Activated T-cell treated with anti-CD3 and anti-CD28 coated beads, Interleukin-2, amount 50 U/mL, for 1 hour (primary cell): ENCODE results near the gene S100P.
A peak's percentile ranks its signal among the peaks of the same experiment; 100 is the strongest.
"Not testable (repeated sequence)": the region's sequence is repeated elsewhere in the genome, so short reads cannot be mapped to it uniquely, and the experiment has no call there.

Experiments
- DNase-seq: peaks from one replicate; pipeline ENCODE4 v3.0.0-alpha.2; 2020

Gene S100P

GRCh38 chr4:6699903-6700302 is 6.2 kb downstream of the S100P start:
- DNase-seq = no peak

DNA sequence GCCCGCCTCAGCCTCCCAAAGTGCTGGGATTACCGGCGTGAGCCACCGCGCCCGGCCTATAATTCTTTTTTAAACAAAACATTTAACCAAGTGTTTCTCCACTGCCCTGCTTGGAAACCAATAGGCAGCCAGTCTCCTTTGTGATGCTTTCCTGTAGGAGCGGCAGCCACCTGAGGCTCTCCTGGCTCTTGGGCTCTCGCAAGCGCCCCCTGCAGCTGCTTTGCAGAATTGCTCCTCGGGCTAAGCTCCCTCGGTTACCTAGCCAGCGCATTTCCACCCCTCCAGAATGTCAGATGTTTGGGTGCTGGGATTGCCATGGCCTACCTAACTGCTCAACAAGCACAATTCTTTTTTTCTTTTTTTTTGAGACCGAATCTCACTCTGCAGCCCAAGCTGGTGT is 7.7 kb downstream of the S100P start:
- peak; percentile 49 for DNase-seq

DNA sequence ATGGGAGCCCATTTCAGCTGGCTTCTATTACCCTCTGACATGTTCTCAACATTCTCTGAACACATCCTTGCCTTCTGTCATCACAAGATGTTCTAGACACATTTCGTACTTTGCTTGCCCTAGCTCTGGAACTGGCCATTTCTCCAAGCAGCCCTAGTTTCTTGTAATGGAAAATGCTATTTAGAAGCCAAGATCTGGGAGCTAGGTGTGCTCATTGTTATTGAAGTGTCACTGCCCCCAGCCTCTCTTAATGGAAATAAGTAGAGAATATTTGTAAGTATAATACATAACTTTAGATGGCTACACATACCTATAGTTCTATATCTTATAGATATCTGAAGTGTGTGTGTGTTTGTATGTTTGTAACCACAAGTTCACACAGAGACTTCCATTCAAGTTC is 9.1 kb downstream of the S100P start:
- no peak for DNase-seq

GRCh38 chr4:6703786-6704185 is 10.1 kb downstream of the S100P start:
- no peak for DNase-seq

GRCh38 chr4:6705646-6706045 is 12.0 kb downstream of the S100P start:
- DNase-seq = no peak

GRCh38 chr4:6706173-6706572 is 12.5 kb downstream of the S100P start:
- no peak for DNase-seq

- DNase-seq = peak; percentile 95
Measured at GRCh38 chr4:6709230-6710114, 15.8 kb downstream of the S100P start, which contains the start of gene MRFAP1L1. TSS of gene MRFAP1L1 (minus strand) at chr4:6709865. CDS start at chr4:6709629, 236 bp downstream.

GRCh38 chr4:6710282-6710681 is 16.6 kb downstream of the S100P start:
- DNase-seq = no peak

DNA sequence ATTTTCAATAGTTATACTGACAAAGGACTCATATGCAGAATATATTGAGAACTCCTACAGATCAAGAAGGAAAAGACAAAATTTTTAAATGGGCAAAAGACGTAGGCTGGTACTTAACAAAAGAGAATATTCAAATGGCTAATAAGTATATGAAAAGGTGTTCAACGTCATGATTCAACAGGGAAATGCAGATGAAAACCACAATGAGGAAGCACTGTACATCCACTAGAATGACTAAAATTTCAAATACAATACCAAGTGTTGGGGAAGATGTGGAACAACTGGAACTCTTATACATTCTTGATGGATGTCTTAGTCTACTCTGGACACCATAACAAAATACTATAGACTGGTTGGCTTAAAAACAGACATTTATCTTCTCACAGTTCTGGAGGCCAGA is 17.3 kb downstream of the S100P start:
- DNase-seq = no peak

DNA sequence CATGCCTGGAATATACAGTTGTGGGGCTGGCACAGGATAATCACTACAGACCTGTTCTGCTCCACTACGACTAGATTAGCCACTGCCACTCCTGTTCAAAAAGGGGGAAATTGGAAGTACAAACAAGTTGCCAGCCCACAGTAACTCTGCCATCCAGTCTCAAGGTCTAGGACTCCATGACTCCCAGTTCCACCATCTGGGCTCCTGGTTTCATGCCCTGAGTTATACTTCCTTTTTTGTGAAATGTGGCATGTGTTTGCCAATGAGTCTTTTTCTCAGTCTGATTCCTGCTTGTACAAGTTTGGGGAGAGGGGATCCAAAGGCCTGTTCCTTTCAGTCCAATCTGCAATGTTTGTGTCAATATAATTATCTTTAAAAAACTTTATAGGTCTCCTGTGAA is 21.3 kb downstream of the S100P start:
- no peak for DNase-seq

DNA sequence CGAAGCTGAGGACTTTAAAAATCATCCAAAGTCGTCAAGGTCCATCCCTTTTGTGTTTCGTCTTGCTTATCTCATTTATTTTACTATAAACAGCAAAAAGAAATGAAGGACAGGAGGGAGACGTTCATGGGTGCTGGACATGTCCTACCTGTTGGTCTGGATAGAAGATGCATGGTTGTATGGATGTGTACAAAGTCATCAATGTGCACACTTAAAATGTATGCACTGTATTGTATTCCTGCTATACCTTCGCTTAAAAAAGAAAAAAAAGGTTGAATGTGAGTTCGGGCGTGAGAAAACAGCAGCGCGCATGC is 22.0 kb downstream of the S100P start:
- no peak for DNase-seq

GRCh38 chr4:6716018-6716911 is 22.6 kb downstream of the S100P start, which contains the start of gene BLOC1S4:
TSS of gene BLOC1S4 (plus strand) at chr4:6716174. CDS start at chr4:6716210, 36 bp downstream.
- DNase-seq = peak; percentile 90

GRCh38 chr4:6716958-6717655 is 23.4 kb downstream of the S100P start:
- DNase-seq = no peak

DNA sequence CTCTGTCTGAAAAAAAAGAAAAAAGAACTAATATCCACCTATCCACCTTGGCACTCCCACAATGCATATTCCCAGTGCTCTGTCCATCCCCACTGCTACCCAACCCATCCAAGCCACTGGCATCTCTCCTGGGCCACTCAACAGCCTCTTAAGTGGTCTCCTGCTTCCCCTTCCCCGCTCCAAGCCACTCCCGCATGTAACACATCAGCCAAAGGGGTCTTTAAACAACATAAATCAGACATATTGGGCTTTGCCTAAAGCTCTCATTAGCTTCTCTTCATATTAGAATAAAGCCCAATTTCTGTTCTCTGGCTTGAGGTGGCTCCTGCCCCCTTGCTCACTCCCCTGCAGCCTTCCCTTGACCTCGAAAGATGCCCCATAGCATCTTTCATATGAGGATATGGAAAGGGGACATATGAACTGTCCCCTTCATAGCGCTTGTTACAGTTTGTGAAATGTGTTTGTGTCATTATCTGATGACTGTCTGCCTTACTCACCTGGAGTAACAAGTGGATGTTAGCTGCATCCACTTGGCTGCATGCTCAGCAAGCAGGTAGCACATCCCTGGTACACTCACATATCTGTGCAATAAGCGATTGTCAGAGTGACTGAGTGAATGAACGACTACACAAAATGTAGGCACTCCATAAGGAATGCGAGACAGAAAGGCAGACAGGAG is 25.4 kb downstream of the S100P start:
- no peak for DNase-seq

DNA sequence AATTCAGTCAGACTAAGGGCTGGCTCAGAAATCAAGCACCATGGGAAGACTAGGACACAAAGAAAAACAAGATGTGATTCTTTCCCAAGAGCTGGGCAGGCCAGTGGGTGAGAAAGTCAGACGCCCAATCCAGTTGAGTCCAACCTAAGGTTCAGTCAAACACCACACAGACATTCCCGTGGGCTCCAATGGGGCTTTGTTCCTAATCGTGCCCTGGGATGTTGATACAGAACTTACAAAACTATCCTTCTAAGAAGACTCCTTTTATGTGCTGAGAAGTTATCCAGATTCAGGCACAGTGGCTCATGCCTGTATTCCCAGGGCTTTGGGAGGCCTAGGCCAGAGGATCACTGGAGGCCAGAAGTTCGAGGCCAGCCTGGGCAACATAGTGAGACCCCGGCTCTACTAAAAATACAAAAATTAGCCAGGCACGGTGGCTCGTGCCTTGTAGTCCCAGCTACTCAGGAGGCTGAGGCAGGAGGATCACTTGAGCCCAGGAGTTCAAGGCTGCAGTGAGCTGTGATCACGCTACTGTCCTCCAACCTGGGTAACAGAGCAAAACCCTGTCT is 26.0 kb downstream of the S100P start:
- no peak for DNase-seq

GRCh38 chr4:6720202-6720699 is 26.6 kb downstream of the S100P start:
- DNase-seq = peak; percentile 86

DNA sequence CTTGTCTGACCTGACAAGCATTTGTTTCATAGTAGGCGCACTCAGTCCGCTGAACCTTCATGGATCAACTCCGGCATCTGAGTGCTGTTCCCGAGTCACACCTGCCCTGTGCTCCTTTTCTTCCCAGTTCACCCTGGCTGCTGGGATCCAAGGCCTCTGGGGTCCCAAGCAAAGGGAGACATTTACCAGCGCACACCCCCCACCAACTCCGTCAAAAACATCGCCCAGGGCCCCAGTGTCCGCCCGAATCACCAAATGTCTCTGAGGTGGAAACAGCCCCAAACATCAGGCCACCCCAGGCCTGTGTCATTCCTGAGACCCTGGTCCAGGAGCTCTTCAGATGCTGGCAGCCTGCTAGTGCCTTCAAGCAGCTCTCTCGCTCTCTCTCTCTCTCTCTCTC is 27.4 kb downstream of the S100P start:
- DNase-seq = no peak

DNA sequence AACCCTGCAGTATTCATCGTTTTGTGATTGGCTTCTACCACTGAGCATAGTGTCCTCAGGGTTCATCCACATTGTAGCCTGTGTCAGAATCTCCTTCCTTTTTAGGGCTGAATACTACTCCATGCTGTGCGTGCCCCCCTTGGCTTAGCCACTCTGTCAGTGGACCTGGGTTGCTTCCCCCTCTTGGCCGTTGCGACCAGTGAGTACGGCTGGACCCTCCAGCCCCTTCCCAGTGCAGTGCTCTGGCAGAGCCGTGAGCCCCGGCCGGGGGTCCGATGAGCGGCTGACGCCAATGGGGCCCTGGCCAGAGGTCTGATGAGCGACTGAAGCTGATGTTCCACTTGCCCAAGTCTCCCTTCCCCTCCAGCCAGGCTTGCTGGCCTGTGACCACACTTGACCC is 29.2 kb downstream of the S100P start:
- DNase-seq = no peak

DNA sequence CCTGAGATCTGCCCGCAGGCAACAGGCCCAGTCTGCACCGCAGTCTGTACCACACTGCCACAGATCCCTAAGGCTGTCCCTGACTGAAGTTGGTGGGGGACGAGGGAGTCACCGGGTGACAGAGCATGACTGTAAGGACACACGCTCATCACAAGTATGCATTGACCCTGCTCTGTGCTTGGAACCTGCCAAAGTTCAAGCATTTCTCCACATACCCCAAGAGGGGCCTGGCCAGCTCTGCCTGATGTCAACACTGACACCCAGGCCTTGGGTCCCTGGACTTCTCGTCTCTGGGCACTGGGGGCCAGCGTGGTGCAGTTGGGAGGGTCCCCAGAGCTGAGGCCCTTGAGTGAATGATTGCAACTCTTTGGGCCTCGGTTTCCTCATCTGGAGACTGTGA is 30.2 kb downstream of the S100P start:
- DNase-seq = no peak

- DNase-seq = no peak
Measured at GRCh38 chr4:6724421-6725111, 30.9 kb downstream of the S100P start.

- DNase-seq = not testable (repeated sequence)
Measured at GRCh38 chr4:6725427-6725961, 31.8 kb downstream of the S100P start.
